HepG2 (cell line): ENCODE results near the gene KCNMA1.

Experiments
- ADNP ChIP-seq: sonication (generic); formaldehyde crosslinking; IDR thresholded peaks from 2 replicates; pipeline ENCODE4 v1.4.0; 2020; ENCODE audit warnings: missing genetic modification reagents
- CREM ChIP-seq, 2 experiments: sonication (generic) in 1 of 2; formaldehyde crosslinking in 1 of 2; IDR thresholded peaks; 2 replicates each; pipeline versions ENCODE4 v1.4.0 to v1.6.1; 2016 to 2020; ENCODE audit warnings: antibody characterized with exemption in 1 of 2, mild to moderate bottlenecking in 1 of 2, missing genetic modification reagents in 1 of 2
- CSRNP2 ChIP-seq: sonication (generic); formaldehyde crosslinking; conservative IDR thresholded peaks from 2 replicates; pipeline ENCODE4 v1.8.0; 2022; ENCODE audit warnings: low read depth, missing genetic modification reagents
- EZH2 ChIP-seq: conservative IDR thresholded peaks from 2 replicates; pipeline ENCODE4 v1.6.1; 2012; ENCODE audit warnings: mild to moderate bottlenecking, low read depth, low read length, moderate library complexity
- FOXP1 ChIP-seq, 2 experiments: fragments of 450-650 bp in 1 of 2; IDR thresholded peaks; 2 replicates each; pipeline ENCODE4 v1.6.1; 2017 to 2018; ENCODE audit warnings: antibody characterized with exemption in 1 of 2
- HINFP ChIP-seq: sonication (generic); formaldehyde crosslinking; IDR thresholded peaks from 2 replicates; pipeline ENCODE4 v1.4.0; 2020; ENCODE audit warnings: low read depth, mild to moderate bottlenecking, missing genetic modification reagents
- HOXA3 ChIP-seq: sonication (generic); formaldehyde crosslinking; IDR thresholded peaks from 2 replicates; pipeline ENCODE4 v1.5.0; 2020; ENCODE audit warnings: missing genetic modification reagents
- IRF2 ChIP-seq: IDR thresholded peaks from 2 replicates; pipeline ENCODE4 v1.6.1; 2018; ENCODE audit warnings: missing genetic modification reagents, missing compliant biosample characterization
- ZNF274 ChIP-seq: sonication (generic); formaldehyde crosslinking; IDR thresholded peaks from 2 replicates; pipeline ENCODE4 v1.5.1; 2020; ENCODE audit warnings: mild to moderate bottlenecking, missing genetic modification reagents
- ZNF3 ChIP-seq: IDR thresholded peaks from 2 replicates; pipeline ENCODE4 v1.7.0; 2017; ENCODE audit warnings: inconsistent platforms
- TF ChIP-seq, protein P1 (sequence below): sonication (generic); formaldehyde crosslinking; IDR thresholded peaks from 2 replicates; pipeline ENCODE4 v1.5.1; 2020; ENCODE audit warnings: missing genetic modification reagents, mild to moderate bottlenecking, borderline replicate concordance
- TF ChIP-seq, protein P2 (sequence below): sonication (generic); formaldehyde crosslinking; IDR thresholded peaks from 2 replicates; pipeline ENCODE4 v1.9.0; 2021; ENCODE audit warnings: missing genetic modification reagents, borderline replicate concordance

DNA sequence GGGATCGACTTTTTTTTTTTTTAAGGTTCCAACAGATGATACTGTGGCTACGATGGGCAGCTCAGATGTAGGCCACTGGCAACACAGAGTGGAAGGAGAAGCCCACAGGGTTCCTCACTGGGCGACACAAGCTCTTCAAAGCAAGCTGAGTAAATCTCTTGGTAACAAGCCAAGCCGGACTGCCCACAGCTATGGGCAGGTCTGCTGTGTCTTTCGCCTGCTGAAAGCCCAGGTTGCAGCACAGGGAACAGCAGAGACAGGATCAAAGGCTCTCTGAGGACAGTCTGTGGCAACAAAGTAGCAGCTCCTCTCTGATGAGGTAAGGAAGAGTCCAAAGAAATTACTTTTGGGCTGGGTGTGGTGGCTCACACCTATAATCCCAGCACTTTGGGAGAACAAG lies 83.6 kb downstream of the KCNMA1 start:
- TF ChIP-seq, protein P1, sequence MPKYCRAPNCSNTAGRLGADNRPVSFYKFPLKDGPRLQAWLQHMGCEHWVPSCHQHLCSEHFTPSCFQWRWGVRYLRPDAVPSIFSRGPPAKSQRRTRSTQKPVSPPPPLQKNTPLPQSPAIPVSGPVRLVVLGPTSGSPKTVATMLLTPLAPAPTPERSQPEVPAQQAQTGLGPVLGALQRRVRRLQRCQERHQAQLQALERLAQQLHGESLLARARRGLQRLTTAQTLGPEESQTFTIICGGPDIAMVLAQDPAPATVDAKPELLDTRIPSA (CRISPR knock-in tag), result no peak
- TF ChIP-seq ZNF274 (CRISPR knock-in tag), result no peak
- TF ChIP-seq, protein P2, sequence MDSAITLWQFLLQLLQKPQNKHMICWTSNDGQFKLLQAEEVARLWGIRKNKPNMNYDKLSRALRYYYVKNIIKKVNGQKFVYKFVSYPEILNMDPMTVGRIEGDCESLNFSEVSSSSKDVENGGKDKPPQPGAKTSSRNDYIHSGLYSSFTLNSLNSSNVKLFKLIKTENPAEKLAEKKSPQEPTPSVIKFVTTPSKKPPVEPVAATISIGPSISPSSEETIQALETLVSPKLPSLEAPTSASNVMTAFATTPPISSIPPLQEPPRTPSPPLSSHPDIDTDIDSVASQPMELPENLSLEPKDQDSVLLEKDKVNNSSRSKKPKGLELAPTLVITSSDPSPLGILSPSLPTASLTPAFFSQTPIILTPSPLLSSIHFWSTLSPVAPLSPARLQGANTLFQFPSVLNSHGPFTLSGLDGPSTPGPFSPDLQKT, result no peak
- no peak for TF ChIP-seq HINFP (CRISPR knock-in tag)
- no peak for TF ChIP-seq ADNP (CRISPR knock-in tag)
- TF ChIP-seq EZH2, result no peak
- TF ChIP-seq FOXP1 (IDR thresholded peaks at IDR 0.05), result no peak
- no peak for TF ChIP-seq FOXP1 (CRISPR knock-in tag; IDR thresholded peaks at IDR 0.05)
- no peak for TF ChIP-seq IRF2
- no peak for TF ChIP-seq ZNF3
- no peak for TF ChIP-seq CSRNP2 (CRISPR knock-in tag)
- no peak for TF ChIP-seq CREM (IDR thresholded peaks at IDR 0.05)
- TF ChIP-seq CREM (CRISPR knock-in tag; IDR thresholded peaks at IDR 0.05), result no peak
- TF ChIP-seq HOXA3, result no peak
